ENCODE data around the gene ATXN1. TPM values are rescaled to one million over a fixed set of nuclear protein-coding genes. Genes with fewer than 3 reads are reported as not detected.

ATXN1 gene
- 43.1 and 59.8 TPM in 2 replicates for total RNA-seq

DNA sequence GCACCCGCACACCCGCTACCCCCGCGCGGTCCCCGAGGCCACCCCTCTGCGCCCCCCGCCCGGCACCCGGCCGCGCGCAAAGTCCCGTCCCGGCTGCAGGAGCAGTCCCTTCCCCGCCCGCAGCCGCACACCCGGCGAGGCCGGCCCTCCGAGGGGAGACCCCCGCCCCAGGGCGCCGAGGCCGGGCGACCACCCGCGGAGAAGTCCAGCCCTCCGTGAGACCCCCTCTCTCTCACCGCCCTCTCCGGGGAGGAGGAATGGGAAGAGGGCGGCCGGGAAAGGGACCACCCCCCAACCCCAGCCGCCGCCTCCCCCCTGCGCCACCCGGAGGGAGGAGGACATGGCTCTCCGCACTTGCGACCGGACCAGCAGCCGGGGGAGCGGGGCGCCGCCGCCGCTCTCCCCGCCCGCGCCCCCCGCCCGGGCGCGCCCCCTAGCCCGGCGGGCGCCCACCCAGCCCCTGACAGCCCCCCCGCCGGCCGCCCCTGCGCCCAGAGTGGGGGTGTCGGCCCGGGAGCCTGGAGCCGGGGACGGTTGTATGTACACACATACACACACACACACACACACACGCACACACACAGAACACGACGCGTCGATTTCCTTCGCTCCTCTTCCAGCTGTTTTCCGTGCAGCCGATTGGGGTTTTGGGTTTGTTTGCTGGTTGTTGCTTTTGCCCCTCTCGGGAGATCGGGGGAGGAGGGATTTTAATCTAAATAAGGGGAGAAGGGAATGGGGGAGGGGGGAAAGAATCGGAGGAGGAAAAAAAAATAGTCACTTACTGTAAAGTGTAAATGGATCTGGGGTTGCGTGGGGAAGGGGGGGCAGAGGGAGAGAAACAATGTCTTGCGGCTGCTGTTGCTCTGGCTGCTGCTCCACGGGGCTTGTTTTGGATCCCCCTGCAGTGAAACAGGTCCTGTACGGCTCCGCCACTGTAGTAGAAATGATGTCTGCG is at the start of gene ATXN1:
Gene ATXN1 (minus strand): TSS at position 945 of the 955 bp plus-strand sequence.
- DNase-seq (peak; percentile 52), ATAC-seq (ENCODE audit: low read depth) (peak; percentile 16)
- intact Hi-C loops (cut with micrococcal nuclease), result loop anchor here (1.0 to 10.0 kb wide), 13 partner anchors 48 to 944 kb away; partner anchors contain the start of genes GMPR and NUP153
- TF ChIP-seq CTCF (IDR thresholded peaks at IDR 0.05), result no peak
- H3K9me3 Mint-ChIP-seq, result no peaks in the 10 kb centered on the region
- CTCF ChIA-PET, result interaction anchor here (0.7 to 5.4 kb wide), 17 partner anchors 10 to 444 kb away, joined by 3 to 174 read pairs (median 8); no protein-coding TSS in a partner anchor
- peak within 1 kb of the TSS; percentile 92 for H3K27ac Mint-ChIP-seq
- POLR2A ChIA-PET, result interaction anchor here (0.6 to 3.1 kb wide), 32 partner anchors 10 to 1653 kb away, joined by 3 to 28 read pairs (median 6); no protein-coding TSS in a partner anchor
- H3K27me3 Mint-ChIP-seq, result no peaks in the 10 kb centered on the region
- peaks cover 39% of the 10 kb centered on the region for H3K4me1 Mint-ChIP-seq
- peaks cover 11% of the 10 kb centered on the region for H3K36me3 Mint-ChIP-seq (ENCODE audit: low read depth)
- peak within 1 kb of the TSS; percentile 95 for H3K4me3 Mint-ChIP-seq

- no peak for ATAC-seq (ENCODE audit: low read depth)
- CTCF ChIA-PET, result no interaction called here
- H3K9me3 Mint-ChIP-seq, result peaks cover 30% of the 10 kb centered on the region
- no peak overlapping the region for H3K4me3 Mint-ChIP-seq
- H3K4me1 Mint-ChIP-seq, result no peaks in the 10 kb centered on the region
- intact Hi-C loops (cut with micrococcal nuclease), result no loop called here
- no peak for DNase-seq
- peaks cover 3% of the 10 kb centered on the region for H3K36me3 Mint-ChIP-seq (ENCODE audit: low read depth)
- H3K27ac Mint-ChIP-seq, result no peak overlapping the region
- peaks cover 7% of the 10 kb centered on the region for H3K27me3 Mint-ChIP-seq
- POLR2A ChIA-PET, result no interaction called here
- no peak for TF ChIP-seq CTCF (IDR thresholded peaks at IDR 0.05)
Observed at GRCh38 chr6:16810411-16810810, 49.2 kb upstream of the ATXN1 start.

DNA sequence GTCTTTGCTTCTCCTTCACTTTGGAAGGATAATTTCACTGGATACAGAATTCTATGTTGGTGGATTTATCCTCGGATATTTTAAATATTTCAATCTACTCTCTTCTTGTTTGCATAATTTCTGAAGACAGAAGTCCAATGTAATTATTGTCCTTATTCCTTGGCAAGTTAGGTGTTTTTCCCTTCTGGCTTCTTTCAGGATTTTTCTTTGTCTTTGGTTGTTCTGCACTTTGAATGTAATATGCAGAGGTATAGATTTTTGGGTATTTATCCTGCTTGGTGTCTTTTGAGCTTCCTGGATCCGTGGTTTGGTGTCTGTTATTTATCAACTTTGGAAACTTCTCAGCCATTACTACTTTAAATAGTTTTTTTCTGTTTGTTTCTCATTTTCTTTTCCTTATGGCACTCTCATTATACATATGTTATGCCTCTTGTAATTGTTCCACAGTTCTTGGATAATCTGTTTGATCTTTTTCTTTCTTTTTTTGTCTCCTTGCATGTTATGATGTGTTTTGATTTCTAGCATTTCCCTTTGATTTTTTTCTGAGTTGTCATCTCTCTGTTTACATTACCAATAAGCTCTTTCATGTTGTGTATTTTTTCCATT is 48.6 kb upstream of the ATXN1 start:
- ChIA-PET CTCF (no interaction called here), POLR2A (no interaction called here)
- Mint-ChIP-seq H3K4me3 (no peak overlapping the region), H3K27ac (no peak overlapping the region), H3K36me3 (ENCODE audit: low read depth) (peaks cover 3% of the 10 kb centered on the region), H3K27me3 (peaks cover 7% of the 10 kb centered on the region), H3K9me3 (peaks cover 30% of the 10 kb centered on the region), H3K4me1 (no peaks in the 10 kb centered on the region)
- DNase-seq (no peak), ATAC-seq (ENCODE audit: low read depth) (no peak)
- intact Hi-C loops (cut with micrococcal nuclease), result no loop called here
- no peak for TF ChIP-seq CTCF (IDR thresholded peaks at IDR 0.05)

- H3K4me1 Mint-ChIP-seq, result no peaks in the 10 kb centered on the region
- TF ChIP-seq CTCF (IDR thresholded peaks at IDR 0.05), result no peak
- H3K36me3 Mint-ChIP-seq (ENCODE audit: low read depth), result peaks cover 3% of the 10 kb centered on the region
- CTCF ChIA-PET, result no interaction called here
- peaks cover 20% of the 10 kb centered on the region for H3K9me3 Mint-ChIP-seq
- ATAC-seq (ENCODE audit: low read depth) (no peak), DNase-seq (no peak)
- POLR2A ChIA-PET, result no interaction called here
- intact Hi-C loops (cut with micrococcal nuclease), result no loop called here
- no peak overlapping the region for H3K27ac Mint-ChIP-seq
- H3K27me3 Mint-ChIP-seq, result peaks cover 7% of the 10 kb centered on the region
- no peak overlapping the region for H3K4me3 Mint-ChIP-seq
Observed at GRCh38 chr6:16807956-16808355, 46.7 kb upstream of the ATXN1 start.

- no peak for TF ChIP-seq CTCF (IDR thresholded peaks at IDR 0.05)
- peaks cover 8% of the 10 kb centered on the region for H3K9me3 Mint-ChIP-seq
Observed at GRCh38 chr6:16806363-16806762, 45.1 kb upstream of the ATXN1 start.

More at GRCh38 chr6:16806363-16806762, 45.1 kb upstream of the ATXN1 start:
- Mint-ChIP-seq H3K4me3 (no peak overlapping the region), H3K27me3 (peaks cover 7% of the 10 kb centered on the region), H3K36me3 (ENCODE audit: low read depth) (no peaks in the 10 kb centered on the region), H3K27ac (no peak overlapping the region), H3K4me1 (no peaks in the 10 kb centered on the region)
- POLR2A ChIA-PET, result no interaction called here
- ATAC-seq (ENCODE audit: low read depth), result no peak
- CTCF ChIA-PET, result interaction anchor here (0.6 kb wide), 1 partner anchor 564 kb away, joined by 3 read pairs; no protein-coding TSS in a partner anchor
- intact Hi-C loops (cut with micrococcal nuclease), result no loop called here
- no peak for DNase-seq

Data from activated B cell treated with CpG ODN at 0.5 μM for 24 hours (primary cell).